Effector CD4-positive, alpha-beta T cell (primary cell): ENCODE data around the gene SSBP3.
"Not testable (repeated sequence)": the region's sequence is repeated elsewhere in the genome, so short reads cannot be mapped to it uniquely, and the experiment has no call there.

ENCODE experiments used
- DNase-seq: peaks from one replicate; pipeline ENCODE4 v3.0.0-alpha.2; 2020

The SSBP3 gene

DNA sequence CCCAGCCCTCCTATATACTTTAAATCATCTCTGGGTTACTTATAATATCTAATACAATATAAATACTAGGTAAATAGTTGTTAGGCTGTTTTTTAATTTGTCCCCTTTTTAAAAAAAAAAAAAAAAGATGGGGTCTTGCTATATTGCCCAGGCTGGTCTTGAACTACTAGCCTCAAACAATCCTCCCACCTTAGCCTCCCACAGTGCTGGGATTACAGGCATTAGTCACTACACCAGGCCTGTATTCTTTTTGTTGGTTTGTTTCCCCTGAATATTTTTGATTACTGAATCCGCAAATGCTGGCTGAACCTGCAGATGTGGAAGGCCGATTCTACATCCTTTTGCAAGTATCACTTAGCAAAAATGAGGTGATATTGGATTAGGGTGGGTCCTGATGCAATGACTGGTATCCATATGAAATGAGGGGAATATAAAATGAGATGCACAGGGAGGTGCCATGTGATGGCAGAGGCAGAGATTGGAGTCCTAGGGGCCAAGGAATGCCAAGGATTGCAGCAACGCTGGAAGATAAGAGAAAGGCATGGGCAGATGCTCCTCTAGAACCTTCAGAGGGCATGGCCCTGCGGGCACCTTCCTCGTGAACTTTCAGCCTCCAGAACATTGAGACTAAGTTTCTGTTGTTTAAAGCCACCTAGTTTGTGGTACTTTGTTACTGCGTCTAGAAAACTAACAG, 58.8 kb downstream of the SSBP3 start:
- DNase-seq = no peak

- DNase-seq = not testable (repeated sequence)
Measured at GRCh38 chr1:54345548-54345947, 60.6 kb downstream of the SSBP3 start.

- no peak for DNase-seq
Measured at GRCh38 chr1:54345116-54345515, 61.1 kb downstream of the SSBP3 start.

DNA sequence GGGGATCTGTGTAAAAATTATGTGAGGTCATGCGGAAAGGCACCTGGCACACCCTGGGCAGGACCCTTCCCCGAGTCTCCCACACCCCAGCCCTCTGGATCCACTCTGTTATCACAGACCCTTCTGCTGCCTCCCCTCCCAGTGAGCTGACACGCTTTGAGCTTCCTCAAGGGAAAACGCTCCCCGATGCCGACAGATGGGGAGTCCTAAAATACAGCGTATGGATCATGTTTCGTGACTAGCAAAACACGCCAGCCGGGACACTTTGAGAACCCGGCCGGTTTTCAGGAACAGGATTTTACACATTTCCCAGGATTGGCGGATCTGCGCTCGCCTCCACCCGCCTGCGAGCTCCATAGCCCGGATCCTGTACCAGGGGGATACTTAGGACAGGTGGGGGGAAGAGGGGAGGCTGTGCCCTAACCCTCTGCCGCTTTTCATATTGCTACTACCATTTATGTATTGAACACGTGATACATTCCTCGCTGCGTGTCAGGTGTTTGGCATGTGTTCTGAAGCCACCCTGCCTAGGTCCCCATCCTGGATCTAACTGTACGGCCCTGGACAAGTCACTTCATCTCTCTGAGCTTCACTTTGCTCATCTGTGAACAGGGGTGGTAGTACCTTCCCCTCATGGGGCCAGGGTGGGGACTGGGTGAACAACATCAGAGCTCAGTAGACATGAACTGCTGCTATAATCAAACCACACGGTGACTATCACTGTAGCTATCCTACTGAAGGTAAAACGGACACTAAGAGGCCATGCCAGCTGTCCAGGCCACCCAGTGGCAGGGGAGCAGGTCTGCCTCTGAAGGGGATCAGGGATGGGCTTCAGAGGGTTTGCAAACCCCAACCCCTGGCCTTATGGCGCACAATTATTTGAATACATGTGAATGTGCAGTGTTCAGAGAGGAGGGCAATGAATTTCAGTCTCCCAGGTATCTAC, 63.2 kb downstream of the SSBP3 start:
- DNase-seq = no peak

DNA sequence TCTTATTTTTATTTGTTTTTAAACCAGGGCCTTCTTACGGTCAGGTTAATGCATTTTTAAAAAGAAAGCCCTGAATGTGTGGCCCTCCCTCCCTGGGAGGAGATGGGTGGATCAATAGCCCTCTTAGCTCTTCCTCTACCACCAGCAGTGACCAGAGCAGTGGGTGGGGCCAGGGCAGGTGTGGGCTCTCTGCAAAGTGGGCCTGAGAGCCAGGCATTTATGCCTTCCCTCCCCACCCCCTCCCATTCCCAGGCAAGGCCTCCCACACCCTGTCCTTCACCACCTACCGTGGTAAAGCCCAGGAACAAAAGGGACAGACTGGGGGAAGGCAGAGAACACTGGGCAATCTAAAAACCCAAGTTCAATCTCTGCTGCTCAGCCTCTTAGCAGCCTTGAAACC, 63.9 kb downstream of the SSBP3 start:
- no peak for DNase-seq

DNA sequence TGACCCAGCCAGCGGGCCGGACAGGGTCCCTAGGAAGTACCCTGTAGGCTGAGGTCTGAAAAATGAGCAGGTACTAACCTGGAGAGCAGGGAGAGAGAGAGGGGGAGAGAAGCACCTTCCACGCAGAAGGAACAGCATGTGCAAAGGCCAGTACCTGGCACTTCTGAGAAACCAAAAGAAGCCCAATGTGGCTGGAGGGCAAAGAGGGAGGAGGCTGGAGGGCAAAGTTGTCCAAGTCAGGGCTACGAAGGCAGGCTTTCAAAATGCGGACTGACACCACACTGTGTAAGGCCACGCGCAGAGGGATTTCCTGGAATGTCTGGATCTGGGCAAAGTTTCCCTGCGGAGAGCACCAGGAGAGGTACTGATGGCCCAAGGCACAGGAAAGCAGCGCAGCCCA, 64.4 kb downstream of the SSBP3 start:
- no peak for DNase-seq

GRCh38 chr1:54340878-54341277, 65.3 kb downstream of the SSBP3 start:
- DNase-seq = no peak

DNA sequence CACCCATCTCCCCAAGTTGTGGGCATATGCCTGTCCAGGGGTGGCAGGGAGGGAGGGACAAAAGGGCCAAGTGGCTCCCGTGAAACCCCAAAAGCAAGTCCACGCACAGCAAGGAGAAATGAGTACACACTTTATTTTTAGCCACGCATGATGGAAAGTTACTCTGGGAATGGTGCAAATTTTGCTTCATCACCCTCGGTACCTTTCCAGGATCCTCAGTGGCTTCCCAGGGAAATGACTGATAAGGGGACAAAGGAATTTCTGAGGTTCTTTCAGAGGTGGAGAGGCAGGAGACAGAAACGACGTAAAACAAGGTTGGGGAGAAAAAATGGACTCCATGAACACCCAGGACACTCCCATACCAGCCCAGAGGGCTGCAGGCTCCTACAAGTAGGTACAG, 65.8 kb downstream of the SSBP3 start:
- DNase-seq = no peak

- DNase-seq = no peak
Measured at GRCh38 chr1:54339126-54339525, 67.1 kb downstream of the SSBP3 start.

DNA sequence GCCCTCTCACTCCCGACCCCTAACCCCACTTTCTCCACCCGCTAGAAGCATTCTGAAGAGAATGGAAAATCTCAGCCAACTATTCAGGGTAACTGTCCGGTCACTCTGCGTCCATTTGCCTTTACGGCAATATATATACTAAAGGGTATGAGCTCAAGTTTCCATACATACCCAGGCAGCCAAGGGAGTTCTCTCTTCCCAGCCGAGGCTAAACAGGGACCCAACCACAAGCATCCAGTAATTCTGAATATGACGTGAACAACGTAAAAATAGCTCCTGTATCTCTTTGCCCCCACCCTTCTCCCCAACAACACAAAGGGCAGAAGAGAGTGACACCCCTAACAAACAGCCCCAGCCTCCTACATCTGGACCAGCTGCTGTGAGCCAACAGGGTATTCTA, 67.7 kb downstream of the SSBP3 start:
- no peak for DNase-seq

DNA sequence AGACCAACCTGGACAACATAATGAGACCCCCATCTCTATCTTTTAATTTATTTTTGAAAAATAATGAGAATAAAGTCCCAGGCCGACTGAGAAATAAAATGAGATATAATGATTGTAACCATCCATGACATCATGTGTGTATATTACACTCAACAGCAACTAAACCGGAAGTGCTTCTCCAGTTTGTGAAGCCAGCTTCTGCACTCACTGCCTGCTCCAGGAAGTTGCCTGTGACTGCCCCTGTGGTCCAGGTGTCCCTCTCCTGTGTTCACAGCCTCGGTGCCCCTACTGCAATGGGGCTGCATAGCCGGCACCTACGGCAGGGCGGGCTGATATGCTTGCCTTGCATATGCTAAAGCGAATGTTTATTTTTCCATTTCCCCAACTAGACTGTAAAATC, 68.3 kb downstream of the SSBP3 start:
- no peak for DNase-seq

GRCh38 chr1:54337034-54337433, 69.2 kb downstream of the SSBP3 start:
- DNase-seq = no peak

DNA sequence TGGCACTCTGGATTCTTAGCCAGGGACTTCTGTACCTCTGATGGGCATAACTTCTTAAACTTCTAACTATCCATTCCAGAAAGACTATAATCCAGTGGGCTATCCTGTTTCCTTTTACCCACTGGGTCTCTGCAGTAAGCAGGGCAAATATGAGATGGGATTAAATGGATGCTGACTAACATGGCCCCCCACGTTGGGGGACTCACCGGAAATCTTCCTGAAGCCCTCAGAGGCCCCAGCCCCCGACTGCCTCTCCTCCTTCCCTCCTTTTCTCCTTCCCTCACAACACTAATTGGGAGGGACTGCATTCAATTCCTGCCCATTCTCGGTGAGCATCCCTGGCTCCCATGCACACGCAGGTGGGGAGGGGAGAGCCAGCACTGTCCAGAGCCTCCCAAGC, 70.1 kb downstream of the SSBP3 start:
- no peak for DNase-seq

- DNase-seq = no peak
Measured at GRCh38 chr1:54335755-54336108, 70.5 kb downstream of the SSBP3 start.

DNA sequence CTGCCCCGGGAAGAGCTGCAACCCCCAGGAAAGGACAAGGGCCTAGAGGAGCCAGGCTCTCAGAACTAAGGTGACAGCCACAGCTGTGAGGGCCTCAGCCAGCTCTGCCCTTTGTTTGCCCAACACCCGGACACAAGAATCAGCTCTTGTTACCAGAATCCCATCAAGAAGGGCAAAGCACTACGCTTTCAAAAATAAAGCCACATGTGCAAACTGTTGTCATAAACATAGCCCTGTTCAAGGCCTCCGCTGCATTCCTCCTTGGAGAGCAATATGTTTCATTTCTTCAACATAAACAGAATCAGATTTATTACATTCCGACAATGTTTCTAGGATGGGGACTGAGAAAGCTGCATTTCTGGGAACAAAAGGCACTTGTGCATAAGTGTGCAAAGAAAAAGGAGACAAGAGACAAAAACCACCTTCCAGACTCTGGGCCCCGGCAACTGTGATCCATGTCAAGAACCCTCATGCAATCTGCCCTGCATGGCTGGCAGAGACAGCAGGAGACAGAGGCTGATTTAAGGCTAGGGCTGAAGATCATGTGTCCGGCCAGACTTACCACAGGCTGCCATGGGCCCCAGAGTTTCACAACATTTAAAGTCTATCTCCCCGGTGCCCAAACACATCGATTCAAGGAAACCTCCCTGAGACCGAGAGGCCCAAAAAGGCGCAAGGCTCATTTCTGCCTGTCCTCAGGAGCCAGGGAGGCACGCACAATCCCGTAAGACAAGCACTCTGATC, 71.0 kb downstream of the SSBP3 start:
- no peak for DNase-seq

GRCh38 chr1:54332781-54333585, 73.2 kb downstream of the SSBP3 start:
- DNase-seq = no peak

GRCh38 chr1:54331843-54332463, 74.2 kb downstream of the SSBP3 start:
- no peak for DNase-seq

DNA sequence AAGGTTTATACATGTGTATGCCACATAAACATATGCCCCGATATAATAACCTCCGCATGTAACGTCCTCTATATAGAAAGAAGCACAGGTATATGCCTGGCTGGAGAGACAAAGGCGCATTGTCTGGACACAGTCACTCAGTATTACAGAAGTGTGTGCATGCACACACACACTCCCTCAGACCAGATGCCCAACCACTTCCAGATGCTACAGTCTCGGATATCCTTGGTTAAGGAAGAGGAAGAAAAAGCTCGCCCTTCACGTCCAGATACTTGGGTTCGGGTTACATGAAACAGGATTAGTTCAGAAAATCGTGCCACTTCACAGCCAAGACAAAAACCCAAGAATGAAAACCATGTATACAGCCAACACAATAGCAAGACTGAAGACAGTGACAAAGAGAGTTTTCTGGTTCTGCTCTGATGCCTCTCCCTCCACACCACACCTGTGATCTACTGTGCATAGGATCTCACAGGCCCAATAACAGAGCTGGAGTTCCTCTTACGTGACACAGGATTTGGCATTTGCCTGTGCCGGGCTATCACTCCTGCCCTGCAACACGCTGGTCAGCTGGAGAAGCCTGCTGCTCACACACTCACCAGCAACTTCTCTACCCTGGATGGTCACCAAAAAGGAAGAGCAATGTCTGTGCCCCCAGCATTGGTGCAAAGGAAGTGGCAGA, 75.0 kb downstream of the SSBP3 start:
- no peak for DNase-seq

DNA sequence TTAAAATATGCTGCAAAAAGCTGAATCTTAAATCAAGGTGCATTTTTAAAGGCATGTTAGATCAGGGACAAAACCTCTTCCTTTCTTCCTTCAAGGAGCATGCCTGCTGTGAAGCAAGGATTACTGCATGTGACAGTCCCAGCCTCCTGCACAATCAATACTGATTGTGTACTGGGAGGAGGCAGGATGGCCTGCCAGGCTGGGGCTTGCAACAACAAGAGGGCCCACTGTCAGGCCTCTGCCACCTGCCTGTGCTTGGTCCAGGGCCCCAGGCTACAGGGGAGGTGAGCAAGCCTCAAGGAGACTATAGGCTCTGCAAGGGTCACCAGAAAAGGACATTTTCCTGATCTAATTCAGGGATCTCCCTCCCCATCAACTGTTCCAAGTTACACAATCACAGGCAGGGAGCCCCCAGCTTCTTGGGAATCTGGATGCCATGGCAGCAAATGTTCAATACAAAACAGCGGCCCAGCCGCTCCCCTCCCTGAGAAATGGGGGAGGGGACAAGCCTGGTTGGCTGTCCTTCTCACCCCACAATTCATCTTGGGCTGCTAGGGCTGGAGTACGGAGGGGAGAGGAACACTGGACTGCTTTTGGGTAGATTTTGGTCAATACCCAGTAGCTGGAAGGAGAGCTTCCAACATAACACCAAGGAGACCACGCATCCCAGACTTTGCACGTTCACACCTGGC, 76.7 kb downstream of the SSBP3 start:
- DNase-seq = no peak

GRCh38 chr1:54328066-54328636, 78.0 kb downstream of the SSBP3 start:
- DNase-seq = no peak
